HEK293 (cell line): ENCODE results near the gene SLC33A1.

Source experiments
- CTCF ChIA-PET: fragments of 350-600 bp; formaldehyde crosslinking; extraction: SDS; loops from one replicate; lab custom pipeline; 2021; ENCODE audit warnings: antibody characterized with exemption; lab: Yijun Ruan, JAX
- POLR2A ChIA-PET: fragments of 300-600 bp; formaldehyde crosslinking; extraction: SDS; loops from one replicate; lab custom pipeline; 2020; ENCODE audit warnings: antibody characterized with exemption, inconsistent platforms; lab: Yijun Ruan, JAX
- H3K27ac ChIP-seq: fragments of 200-500 bp; sonication (Bioruptor generic); 2 replicates; pipeline ENCODE4 v1.5.1; 2014; ENCODE audit warnings: low read depth, low read length, control low read depth, inconsistent platforms; ENCODE audit errors: extremely low read depth
- H3K36me3 ChIP-seq, 2 experiments: fragments of 200-500 bp in 1 of 2; sonication (Bioruptor generic) in 1 of 2; 1 replicate in 1 of 2; 2 replicates in 1 of 2; pipeline ENCODE4 v1.5.1; 2014 to 2017; ENCODE audit warnings: inconsistent platforms in 2 of 2, low read length in 2 of 2; ENCODE audit not compliant: control insufficient read depth in 2 of 2, insufficient read depth in 1 of 2
- H3K4me1 ChIP-seq: fragments of 200-500 bp; sonication (Bioruptor generic); 2 replicates; pipeline ENCODE4 v1.5.1; 2014; ENCODE audit warnings: mild to moderate bottlenecking, low read length, inconsistent platforms; ENCODE audit not compliant: control insufficient read depth, insufficient read depth
- H3K4me3 ChIP-seq: 2 replicates; pipeline ENCODE4 v1.5.1; 2011; ENCODE audit warnings: low read depth, mild to moderate bottlenecking, control low read depth, low read length, moderate library complexity
- H3K9me3 ChIP-seq: fragments of 200-500 bp; sonication (Bioruptor generic); 2 replicates; pipeline ENCODE4 v1.5.1; 2014; ENCODE audit warnings: low read depth, low read length, inconsistent platforms; ENCODE audit not compliant: control insufficient read depth, insufficient read depth
- FEZF1 ChIP-seq: fragments of 450-650 bp; formaldehyde crosslinking; IDR thresholded peaks from 2 replicates; pipeline ENCODE4 v1.5.1; 2016; ENCODE audit warnings: missing biosample characterization, missing genetic modification characterization
- OVOL3 ChIP-seq: fragments of 450-650 bp; formaldehyde crosslinking; IDR thresholded peaks from 2 replicates; pipeline ENCODE4 v1.5.1; 2016; ENCODE audit warnings: missing biosample characterization, missing genetic modification characterization
- PRDM4 ChIP-seq: fragments of 450-650 bp; formaldehyde crosslinking; IDR thresholded peaks from 2 replicates; pipeline ENCODE4 v1.5.1; 2017; ENCODE audit warnings: missing biosample characterization, missing genetic modification characterization
- SALL2 ChIP-seq: fragments of 450-650 bp; formaldehyde crosslinking; IDR thresholded peaks from 2 replicates; pipeline ENCODE4 v1.5.0; 2017; ENCODE audit warnings: missing biosample characterization, mild to moderate bottlenecking, missing genetic modification characterization, borderline replicate concordance
- TRIM28 ChIP-seq: IDR thresholded peaks from 2 replicates; pipeline ENCODE4 v1.6.1; 2011; ENCODE audit warnings: low read length, control low read depth, borderline replicate concordance
- ZBTB17 ChIP-seq: fragments of 450-650 bp; formaldehyde crosslinking; IDR thresholded peaks from 2 replicates; pipeline ENCODE4 v1.5.1; 2016; ENCODE audit warnings: missing biosample characterization, missing genetic modification characterization
- ZBTB7A ChIP-seq: fragments of 450-650 bp; formaldehyde crosslinking; IDR thresholded peaks from 2 replicates; pipeline ENCODE4 v1.5.1; 2016; ENCODE audit warnings: low read depth, missing biosample characterization, missing genetic modification characterization
- ZBTB8A ChIP-seq: fragments of 450-650 bp; formaldehyde crosslinking; IDR thresholded peaks from 2 replicates; pipeline ENCODE4 v1.5.1; 2016; ENCODE audit warnings: missing biosample characterization, missing genetic modification characterization
- ZNF112 ChIP-seq: fragments of 450-650 bp; formaldehyde crosslinking; IDR thresholded peaks from 2 replicates; pipeline ENCODE4 v1.5.0; 2017; ENCODE audit warnings: missing biosample characterization, missing genetic modification characterization
- ZNF148 ChIP-seq: fragments of 450-650 bp; formaldehyde crosslinking; IDR thresholded peaks from 2 replicates; pipeline ENCODE4 v1.5.0; 2017; ENCODE audit warnings: missing biosample characterization, missing genetic modification characterization, borderline replicate concordance
- ZNF157 ChIP-seq: fragments of 450-650 bp; formaldehyde crosslinking; IDR thresholded peaks from 2 replicates; pipeline ENCODE4 v1.5.1; 2016; ENCODE audit warnings: missing biosample characterization, missing genetic modification characterization
- ZNF221 ChIP-seq: fragments of 450-650 bp; formaldehyde crosslinking; IDR thresholded peaks from 2 replicates; pipeline ENCODE4 v1.5.1; 2017; ENCODE audit warnings: missing biosample characterization, missing genetic modification characterization, borderline replicate concordance
- ZNF26 ChIP-seq: fragments of 450-650 bp; formaldehyde crosslinking; IDR thresholded peaks from 2 replicates; pipeline ENCODE4 v1.5.1; 2016; ENCODE audit warnings: missing biosample characterization, missing genetic modification characterization
- ZNF266 ChIP-seq: fragments of 450-650 bp; formaldehyde crosslinking; IDR thresholded peaks from 2 replicates; pipeline ENCODE4 v1.5.1; 2016; ENCODE audit warnings: missing biosample characterization, missing genetic modification characterization, low read depth
- ZNF302 ChIP-seq: fragments of 450-650 bp; formaldehyde crosslinking; IDR thresholded peaks from 2 replicates; pipeline ENCODE4 v1.5.1; 2016; ENCODE audit warnings: missing biosample characterization, missing genetic modification characterization, low read depth
- ZNF350 ChIP-seq: fragments of 450-650 bp; formaldehyde crosslinking; IDR thresholded peaks from 2 replicates; pipeline ENCODE4 v1.5.0; 2017; ENCODE audit warnings: missing biosample characterization, mild to moderate bottlenecking, missing genetic modification characterization
- ZNF518A ChIP-seq: fragments of 450-650 bp; formaldehyde crosslinking; conservative IDR thresholded peaks from 2 replicates; pipeline ENCODE4 v1.5.1; 2016; ENCODE audit warnings: low read depth, missing biosample characterization, missing genetic modification characterization
- ZNF623 ChIP-seq: fragments of 450-650 bp; formaldehyde crosslinking; IDR thresholded peaks from 2 replicates; pipeline ENCODE4 v1.5.1; 2016; ENCODE audit warnings: missing biosample characterization, missing genetic modification characterization
- ZNF664 ChIP-seq: fragments of 450-650 bp; formaldehyde crosslinking; IDR thresholded peaks from 2 replicates; pipeline ENCODE4 v1.5.1; 2016; ENCODE audit warnings: missing biosample characterization, missing genetic modification characterization
- ZNF785 ChIP-seq: fragments of 450-650 bp; formaldehyde crosslinking; IDR thresholded peaks from 2 replicates; pipeline ENCODE4 v1.5.1; 2016; ENCODE audit warnings: missing biosample characterization, missing genetic modification characterization

Gene SLC33A1

GRCh38 chr3:155791190-155791589 is 63.0 kb downstream of the SLC33A1 start:
- H3K27ac ChIP-seq: no peak overlapping the region
- TF ChIP-seq ZNF518A (tag by site-specific recombination) (no peak), ZBTB8A (tag by site-specific recombination) (no peak), PRDM4 (tag by site-specific recombination) (no peak), ZNF302 (tag by site-specific recombination) (no peak), ZNF350 (tag by site-specific recombination) (no peak), FEZF1 (tag by site-specific recombination) (no peak), OVOL3 (tag by site-specific recombination) (no peak), ZNF664 (no peak), ZNF112 (tag by site-specific recombination) (no peak), ZBTB7A (tag by site-specific recombination) (no peak), ZNF148 (tag by site-specific recombination) (no peak), ZNF221 (tag by site-specific recombination) (no peak), ZNF157 (tag by site-specific recombination) (no peak), ZNF26 (tag by site-specific recombination) (no peak), ZBTB17 (no peak), ZNF266 (tag by site-specific recombination) (no peak), TRIM28 (no peak), ZNF785 (tag by site-specific recombination) (no peak), ZNF623 (tag by site-specific recombination) (no peak), SALL2 (tag by site-specific recombination) (no peak)
- H3K4me1 ChIP-seq: no peaks in the 10 kb centered on the region
- H3K4me3 ChIP-seq: no peak overlapping the region
- ChIA-PET POLR2A (no interaction called here), CTCF (no interaction called here)
- no peaks in the 10 kb centered on the region for H3K9me3 ChIP-seq
- H3K36me3 ChIP-seq: peaks cover 0 to 13% of the 10 kb centered on the region in 2 experiments; a peak in 1 of 3 replicates
